ENCODE results near the gene NDUFS8.
"Not testable (repeated sequence)": the region's sequence is repeated elsewhere in the genome, so short reads cannot be mapped to it uniquely, and the experiment has no call there.

GRCh38 chr11:67991347-67992121 lies 38.9 kb upstream of the NDUFS8 start:
- not testable (repeated sequence) for TF ChIP-seq CTCF, POLR2A (IDR thresholded peaks at IDR 0.05)
